HepG2 (cell line): ENCODE measurements around the gene RTN4. TPM values are rescaled to one million over a fixed set of nuclear protein-coding genes. Genes with fewer than 3 reads are reported as not detected.
A peak's percentile ranks its signal among the peaks of the same experiment; 100 is the strongest.

ENCODE experiments used
- IKZF1 ChIP-seq: fragments of 450-650 bp; IDR thresholded peaks from 2 replicates; pipeline ENCODE4 v1.7.1; 2016
- NAIF1 ChIP-seq: sonication (generic); formaldehyde crosslinking; IDR thresholded peaks from 2 replicates; pipeline ENCODE4 v1.5.0; 2020; ENCODE audit warnings: mild to moderate bottlenecking, missing genetic modification reagents, borderline replicate concordance
- RCOR2 ChIP-seq: IDR thresholded peaks from 2 replicates; pipeline ENCODE4 v1.6.1; 2016; ENCODE audit warnings: missing biosample characterization, missing genetic modification reagents
- RFXANK ChIP-seq: IDR thresholded peaks from 2 replicates; pipeline ENCODE4 v1.6.1; 2016
- SALL1 ChIP-seq: sonication (generic); formaldehyde crosslinking; IDR thresholded peaks from 2 replicates; pipeline ENCODE4 v1.8.0; 2022; ENCODE audit warnings: mild to moderate bottlenecking, missing genetic modification reagents
- SMARCC2 ChIP-seq: fragments of 450-650 bp; IDR thresholded peaks from 2 replicates; pipeline ENCODE4 v1.6.1; 2017; ENCODE audit warnings: antibody characterized with exemption, mild to moderate bottlenecking
- TOE1 ChIP-seq: sonication (generic); formaldehyde crosslinking; IDR thresholded peaks from 2 replicates; pipeline ENCODE4 v1.4.0; 2020; ENCODE audit warnings: mild to moderate bottlenecking, missing genetic modification reagents
- ZBTB20 ChIP-seq: sonication (generic); formaldehyde crosslinking; IDR thresholded peaks from 2 replicates; pipeline ENCODE4 v1.8.1; 2023; ENCODE audit warnings: missing genetic modification reagents, low read depth, mild to moderate bottlenecking, borderline replicate concordance
- ZBTB37 ChIP-seq: sonication (generic); formaldehyde crosslinking; IDR thresholded peaks from 2 replicates; pipeline ENCODE4 v1.4.0; 2020; ENCODE audit warnings: mild to moderate bottlenecking, missing genetic modification reagents
- ZNF234 ChIP-seq: sonication (generic); formaldehyde crosslinking; conservative IDR thresholded peaks from 2 replicates; pipeline ENCODE4 v1.5.1; 2020; ENCODE audit warnings: mild to moderate bottlenecking, missing genetic modification reagents
- ZNF235 ChIP-seq: sonication (generic); formaldehyde crosslinking; IDR thresholded peaks from 2 replicates; pipeline ENCODE4 v1.8.1; 2023; ENCODE audit warnings: mild to moderate bottlenecking, missing genetic modification reagents, borderline replicate concordance
- ZNF337 ChIP-seq: sonication (generic); formaldehyde crosslinking; IDR thresholded peaks from 2 replicates; pipeline ENCODE4 v1.5.1; 2020; ENCODE audit warnings: missing genetic modification reagents, low read depth, mild to moderate bottlenecking, borderline replicate concordance
- ZSCAN22 ChIP-seq: sonication (generic); formaldehyde crosslinking; IDR thresholded peaks from 2 replicates; pipeline ENCODE4 v1.4.0; 2020; ENCODE audit warnings: mild to moderate bottlenecking, missing genetic modification reagents
- polyA plus RNA-seq, 8 experiments: library from polyadenylated mRNA; depleted of rRNA in 3 of 8; stranded (reverse) in 7 of 8; unstranded in 1 of 8; fragments of >200 nt; fragmentation: Illumina TruSeq in 4 of 8; extraction: Trizol in 4 of 8; gene quantifications; 2 replicates each; pipeline versions ENCODE4 v1.2.1 to v1.2.3, GENCODE V29; 2011 to 2016; ENCODE audit warnings: low read depth in 4 of 8, missing spikeins in 1 of 8, mixed read lengths in 1 of 8; ENCODE audit not compliant: insufficient read depth in 1 of 8
- total RNA-seq, 5 experiments: library from RNA; depleted of rRNA; stranded (reverse); fragments of >200 nt; fragmentation: Illumina TruSeq; extraction: Trizol; gene quantifications; 2 replicates each; pipeline ENCODE4 v1.2.3, GENCODE V29; 2016; ENCODE audit warnings: low read depth in 1 of 5
- TF ChIP-seq, protein P1 (sequence below): sonication (generic); formaldehyde crosslinking; IDR thresholded peaks from 2 replicates; pipeline ENCODE4 v1.8.1; 2023; ENCODE audit warnings: missing genetic modification reagents, inconsistent platforms, borderline replicate concordance
- TF ChIP-seq, protein P2 (sequence below), 2 experiments: fragments of 450-650 bp in 1 of 2; sonication (generic) in 1 of 2; formaldehyde crosslinking; IDR thresholded peaks; 2 replicates each; pipeline versions ENCODE4 v1.5.0 to v1.8.0; 2020 to 2022; ENCODE audit warnings: mild to moderate bottlenecking in 1 of 2, missing genetic modification reagents in 1 of 2
- TF ChIP-seq, protein P3 (sequence below): sonication (generic); formaldehyde crosslinking; IDR thresholded peaks from 2 replicates; pipeline ENCODE4 v1.5.1; 2020; ENCODE audit warnings: mild to moderate bottlenecking, missing genetic modification reagents
- TF ChIP-seq, protein P4 (sequence below): sonication (generic); formaldehyde crosslinking; IDR thresholded peaks from 2 replicates; pipeline ENCODE4 v1.4.0; 2020; ENCODE audit warnings: missing genetic modification reagents
- TF ChIP-seq, protein P5 (sequence below): sonication (generic); formaldehyde crosslinking; IDR thresholded peaks from 2 replicates; pipeline ENCODE4 v1.5.0; 2020; ENCODE audit warnings: missing genetic modification reagents

RTN4 gene
- total and polyA plus RNA-seq, 2 of the 13 experiments (the other 11 are each of a cell fraction or from before 2014, with no cell fraction given) = 98.4 to 133 TPM

DNA sequence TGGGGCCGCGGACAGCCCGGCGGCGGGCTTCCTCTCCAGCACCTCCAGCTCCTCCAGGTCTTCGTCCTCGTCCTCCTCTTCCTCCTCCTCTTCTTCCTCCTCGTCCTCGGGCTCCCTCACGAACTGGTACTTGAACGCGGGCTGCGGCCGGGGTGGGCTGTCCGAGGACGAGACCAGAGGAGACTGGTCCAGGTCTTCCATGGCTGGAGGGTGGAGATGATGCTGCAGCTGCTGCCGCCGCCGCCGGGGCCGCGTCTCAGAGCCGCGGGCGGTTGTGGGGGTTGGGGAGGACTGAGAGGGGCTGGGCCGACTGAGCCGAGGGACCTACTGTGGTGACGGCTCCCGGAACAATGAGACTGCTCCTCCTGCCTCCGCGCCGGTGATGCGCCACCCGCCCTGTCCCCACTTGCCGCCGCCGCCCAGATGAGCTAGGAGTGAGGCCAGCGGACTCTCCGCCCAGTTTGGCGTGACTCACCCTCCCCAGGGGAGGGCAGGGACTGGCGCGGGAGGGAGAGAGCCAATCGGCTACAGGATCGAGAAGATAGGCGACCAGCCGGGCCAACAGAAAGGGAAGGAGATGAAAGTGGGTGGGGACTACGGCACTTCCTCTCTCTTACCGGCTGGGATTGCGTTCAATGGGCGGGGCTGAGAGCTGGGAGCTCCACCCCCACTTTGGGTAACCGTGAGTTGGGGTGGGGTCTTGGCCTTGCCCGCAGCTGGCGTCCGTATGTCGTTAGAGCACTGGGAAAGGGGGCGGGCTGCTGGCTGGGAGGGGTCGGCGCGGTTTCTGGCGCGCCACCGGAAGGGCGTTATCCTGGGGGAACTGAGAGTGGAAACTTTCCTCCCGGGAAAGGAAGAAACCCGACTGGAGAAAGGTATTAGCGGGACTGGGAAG is at the start of gene RTN4 (continued):
- TF ChIP-seq ZNF234 (no peak), ZNF235 (no peak; the same call in 1 of the 2 replicates), ZSCAN22 (peak; percentile 33; the same call in 1 of the 2 replicates), ZBTB37 (CRISPR knock-in tag) (no peak), SMARCC2 (no peak), IKZF1 (no peak), TOE1 (CRISPR knock-in tag) (no peak), NAIF1 (CRISPR knock-in tag) (no peak), SALL1 (CRISPR knock-in tag) (peak; percentile 90), ZNF337 (peak; percentile 44), RFXANK (CRISPR knock-in tag) (no peak), RCOR2 (peak; percentile 39; the same call in 1 of the 2 replicates), ZBTB20 (CRISPR knock-in tag) (peak; percentile 93)
- TF ChIP-seq, protein P1, sequence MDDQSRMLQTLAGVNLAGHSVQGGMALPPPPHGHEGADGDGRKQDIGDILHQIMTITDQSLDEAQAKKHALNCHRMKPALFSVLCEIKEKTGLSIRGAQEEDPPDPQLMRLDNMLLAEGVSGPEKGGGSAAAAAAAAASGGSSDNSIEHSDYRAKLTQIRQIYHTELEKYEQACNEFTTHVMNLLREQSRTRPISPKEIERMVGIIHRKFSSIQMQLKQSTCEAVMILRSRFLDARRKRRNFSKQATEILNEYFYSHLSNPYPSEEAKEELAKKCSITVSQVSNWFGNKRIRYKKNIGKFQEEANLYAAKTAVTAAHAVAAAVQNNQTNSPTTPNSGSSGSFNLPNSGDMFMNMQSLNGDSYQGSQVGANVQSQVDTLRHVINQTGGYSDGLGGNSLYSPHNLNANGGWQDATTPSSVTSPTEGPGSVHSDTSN (CRISPR knock-in tag) = no peak; the same call in 1 of the 2 replicates
- TF ChIP-seq, protein P2, sequence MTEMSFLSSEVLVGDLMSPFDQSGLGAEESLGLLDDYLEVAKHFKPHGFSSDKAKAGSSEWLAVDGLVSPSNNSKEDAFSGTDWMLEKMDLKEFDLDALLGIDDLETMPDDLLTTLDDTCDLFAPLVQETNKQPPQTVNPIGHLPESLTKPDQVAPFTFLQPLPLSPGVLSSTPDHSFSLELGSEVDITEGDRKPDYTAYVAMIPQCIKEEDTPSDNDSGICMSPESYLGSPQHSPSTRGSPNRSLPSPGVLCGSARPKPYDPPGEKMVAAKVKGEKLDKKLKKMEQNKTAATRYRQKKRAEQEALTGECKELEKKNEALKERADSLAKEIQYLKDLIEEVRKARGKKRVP (CRISPR knock-in tag; IDR thresholded peaks at IDR 0.05) = no peak
- TF ChIP-seq, protein P3, sequence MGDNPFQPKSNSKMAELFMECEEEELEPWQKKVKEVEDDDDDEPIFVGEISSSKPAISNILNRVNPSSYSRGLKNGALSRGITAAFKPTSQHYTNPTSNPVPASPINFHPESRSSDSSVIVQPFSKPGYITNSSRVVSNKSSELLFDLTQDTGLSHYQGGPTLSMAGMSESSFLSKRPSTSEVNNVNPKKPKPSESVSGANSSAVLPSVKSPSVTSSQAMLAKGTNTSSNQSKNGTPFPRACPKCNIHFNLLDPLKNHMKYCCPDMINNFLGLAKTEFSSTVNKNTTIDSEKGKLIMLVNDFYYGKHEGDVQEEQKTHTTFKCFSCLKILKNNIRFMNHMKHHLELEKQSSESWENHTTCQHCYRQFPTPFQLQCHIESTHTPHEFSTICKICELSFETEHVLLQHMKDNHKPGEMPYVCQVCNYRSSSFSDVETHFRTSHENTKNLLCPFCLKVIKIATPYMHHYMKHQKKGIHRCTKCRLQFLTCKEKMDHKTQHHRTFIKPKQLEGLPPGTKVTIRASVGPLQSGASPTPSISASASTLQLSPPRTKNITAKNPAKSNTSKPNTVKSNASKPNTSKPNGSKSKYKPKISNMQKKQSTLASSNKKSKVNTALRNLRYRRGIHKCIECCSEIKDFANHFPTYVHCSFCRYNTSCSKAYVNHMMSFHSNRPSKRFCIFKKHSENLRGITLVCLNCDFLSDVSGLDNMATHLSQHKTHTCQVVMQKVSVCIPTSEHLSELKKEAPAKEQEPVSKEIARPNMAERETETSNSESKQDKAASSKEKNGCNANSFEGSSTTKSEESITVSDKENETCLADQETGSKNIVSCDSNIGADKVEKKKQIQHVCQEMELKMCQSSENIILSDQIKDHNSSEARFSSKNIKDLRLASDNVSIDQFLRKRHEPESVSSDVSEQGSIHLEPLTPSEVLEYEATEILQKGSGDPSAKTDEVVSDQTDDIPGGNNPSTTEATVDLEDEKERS (CRISPR knock-in tag) = no peak
- TF ChIP-seq, protein P4, sequence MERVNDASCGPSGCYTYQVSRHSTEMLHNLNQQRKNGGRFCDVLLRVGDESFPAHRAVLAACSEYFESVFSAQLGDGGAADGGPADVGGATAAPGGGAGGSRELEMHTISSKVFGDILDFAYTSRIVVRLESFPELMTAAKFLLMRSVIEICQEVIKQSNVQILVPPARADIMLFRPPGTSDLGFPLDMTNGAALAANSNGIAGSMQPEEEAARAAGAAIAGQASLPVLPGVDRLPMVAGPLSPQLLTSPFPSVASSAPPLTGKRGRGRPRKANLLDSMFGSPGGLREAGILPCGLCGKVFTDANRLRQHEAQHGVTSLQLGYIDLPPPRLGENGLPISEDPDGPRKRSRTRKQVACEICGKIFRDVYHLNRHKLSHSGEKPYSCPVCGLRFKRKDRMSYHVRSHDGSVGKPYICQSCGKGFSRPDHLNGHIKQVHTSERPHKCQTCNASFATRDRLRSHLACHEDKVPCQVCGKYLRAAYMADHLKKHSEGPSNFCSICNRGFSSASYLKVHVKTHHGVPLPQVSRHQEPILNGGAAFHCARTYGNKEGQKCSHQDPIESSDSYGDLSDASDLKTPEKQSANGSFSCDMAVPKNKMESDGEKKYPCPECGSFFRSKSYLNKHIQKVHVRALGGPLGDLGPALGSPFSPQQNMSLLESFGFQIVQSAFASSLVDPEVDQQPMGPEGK = peak; percentile 78
- TF ChIP-seq, protein P5, sequence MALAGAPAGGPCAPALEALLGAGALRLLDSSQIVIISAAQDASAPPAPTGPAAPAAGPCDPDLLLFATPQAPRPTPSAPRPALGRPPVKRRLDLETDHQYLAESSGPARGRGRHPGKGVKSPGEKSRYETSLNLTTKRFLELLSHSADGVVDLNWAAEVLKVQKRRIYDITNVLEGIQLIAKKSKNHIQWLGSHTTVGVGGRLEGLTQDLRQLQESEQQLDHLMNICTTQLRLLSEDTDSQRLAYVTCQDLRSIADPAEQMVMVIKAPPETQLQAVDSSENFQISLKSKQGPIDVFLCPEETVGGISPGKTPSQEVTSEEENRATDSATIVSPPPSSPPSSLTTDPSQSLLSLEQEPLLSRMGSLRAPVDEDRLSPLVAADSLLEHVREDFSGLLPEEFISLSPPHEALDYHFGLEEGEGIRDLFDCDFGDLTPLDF = peak; percentile 52
